DMS 273 (cell line): ENCODE results near the gene RABGAP1L.

Experiments
- DNase-seq: peaks from one replicate; lab custom pipeline; 2025; ENCODE audit not compliant: unreplicated experiment; lab: John Stamatoyannopoulos, UW

The RABGAP1L gene

GRCh38 chr1:174953285-174954072, 794.2 kb downstream of the RABGAP1L start:
- DNase-seq, result no peak

- peak; percentile 56 for DNase-seq
These were observed 794.7 kb downstream of the RABGAP1L start for GRCh38 chr1:174954073-174954460.

- peak; percentile 42 for DNase-seq
These were observed 795.6 kb downstream of the RABGAP1L start for GRCh38 chr1:174954671-174955669.

GRCh38 chr1:174956086-174956485, 796.8 kb downstream of the RABGAP1L start:
- DNase-seq, result no peak

- no peak for DNase-seq
These were observed 797.7 kb downstream of the RABGAP1L start for GRCh38 chr1:174956976-174957375.

GRCh38 chr1:174957829-174958228, 798.5 kb downstream of the RABGAP1L start:
- no peak for DNase-seq

GRCh38 chr1:174958396-174958795, 799.1 kb downstream of the RABGAP1L start:
- DNase-seq, result no peak

GRCh38 chr1:174960362-174960761, 801.0 kb downstream of the RABGAP1L start:
- DNase-seq, result no peak

- DNase-seq, result peak; percentile 80
These were observed 804.3 kb downstream of the RABGAP1L start for GRCh38 chr1:174963529-174964125.

GRCh38 chr1:174964261-174964971, 805.1 kb downstream of the RABGAP1L start:
- peak; percentile 18 for DNase-seq

- peak; percentile 43 for DNase-seq
These were observed 805.6 kb downstream of the RABGAP1L start for GRCh38 chr1:174964972-174965361.

- peak; percentile 13 for DNase-seq
These were observed 806.2 kb downstream of the RABGAP1L start for GRCh38 chr1:174965362-174966007.

GRCh38 chr1:174966008-174966572, 806.8 kb downstream of the RABGAP1L start:
- no peak for DNase-seq

GRCh38 chr1:174967845-174968705, 808.8 kb downstream of the RABGAP1L start:
- no peak for DNase-seq

GRCh38 chr1:174968750-174969244, 809.5 kb downstream of the RABGAP1L start:
- no peak for DNase-seq

GRCh38 chr1:174969977-174970376, 810.7 kb downstream of the RABGAP1L start:
- DNase-seq, result no peak

GRCh38 chr1:174971466-174971865, 812.1 kb downstream of the RABGAP1L start:
- DNase-seq, result no peak

GRCh38 chr1:174971902-174972301, 812.6 kb downstream of the RABGAP1L start:
- DNase-seq, result no peak

- DNase-seq, result peak; percentile 91
These were observed 815.4 kb downstream of the RABGAP1L start for GRCh38 chr1:174974711-174975119.
